Activated CD8-positive, alpha-beta memory T cell treated with anti-CD3 and anti-CD28 coated beads, Interleukin-2, amount 50 U/mL, for 48 hours (primary cell): ENCODE results near the gene ENOX1.

Experiments
- DNase-seq: peaks from one replicate; pipeline ENCODE4 v3.0.0-alpha.2; 2020

ENOX1 gene

GRCh38 chr13:43475140-43475539 lies 311.6 kb downstream of the ENOX1 start:
- DNase-seq, result no peak

- DNase-seq, result no peak
Observed at GRCh38 chr13:43473437-43473836, 313.3 kb downstream of the ENOX1 start.

- DNase-seq, result no peak
Observed at GRCh38 chr13:43472980-43473379, 313.8 kb downstream of the ENOX1 start.

GRCh38 chr13:43472339-43472738 lies 314.4 kb downstream of the ENOX1 start:
- DNase-seq, result no peak

GRCh38 chr13:43470610-43471009 lies 316.2 kb downstream of the ENOX1 start:
- DNase-seq, result no peak

GRCh38 chr13:43469791-43470190 lies 317.0 kb downstream of the ENOX1 start:
- no peak for DNase-seq

GRCh38 chr13:43464578-43465264 lies 322.1 kb downstream of the ENOX1 start:
- no peak for DNase-seq

- DNase-seq, result no peak
Observed at GRCh38 chr13:43448605-43449336, 338.0 kb downstream of the ENOX1 start.

- no peak for DNase-seq
Observed at GRCh38 chr13:43446126-43446525, 340.6 kb downstream of the ENOX1 start.

- no peak for DNase-seq
Observed at GRCh38 chr13:43445668-43446067, 341.1 kb downstream of the ENOX1 start.

GRCh38 chr13:43444081-43444480 lies 342.7 kb downstream of the ENOX1 start:
- DNase-seq, result no peak

- no peak for DNase-seq
Observed at GRCh38 chr13:43441899-43442499, 344.8 kb downstream of the ENOX1 start.

GRCh38 chr13:43441464-43441863 lies 345.3 kb downstream of the ENOX1 start:
- DNase-seq, result no peak

GRCh38 chr13:43434191-43434590 lies 352.6 kb downstream of the ENOX1 start:
- no peak for DNase-seq

GRCh38 chr13:43433691-43434141 lies 353.1 kb downstream of the ENOX1 start:
- DNase-seq, result no peak

- no peak for DNase-seq
Observed at GRCh38 chr13:43432958-43433357, 353.8 kb downstream of the ENOX1 start.

GRCh38 chr13:43431841-43432240 lies 354.9 kb downstream of the ENOX1 start:
- no peak for DNase-seq

GRCh38 chr13:43431290-43431716 lies 355.5 kb downstream of the ENOX1 start:
- DNase-seq, result no peak

- DNase-seq, result no peak
Observed at GRCh38 chr13:43428545-43429296, 358.1 kb downstream of the ENOX1 start.

- no peak for DNase-seq
Observed at GRCh38 chr13:43426355-43426754, 360.4 kb downstream of the ENOX1 start.

GRCh38 chr13:43425234-43425633 lies 361.5 kb downstream of the ENOX1 start:
- no peak for DNase-seq

GRCh38 chr13:43424412-43424811 lies 362.4 kb downstream of the ENOX1 start:
- no peak for DNase-seq

GRCh38 chr13:43422116-43422515 lies 364.7 kb downstream of the ENOX1 start:
- DNase-seq, result no peak
